Measurements from ENCODE around the gene SULT1A1. TPM values are rescaled to one million over a fixed set of nuclear protein-coding genes. Genes with fewer than 3 reads are reported as not detected.

The SULT1A1 gene
- total RNA-seq, 1 experiment from 2014 or later, result 122 TPM

- H3K36me3 ChIP-seq (ENCODE audit: insufficient read depth, low read length), result peaks cover 3% of the 10 kb centered on the region; the same call in 1 of the 2 replicates
- H3K4me3 ChIP-seq (ENCODE audit: low read length), result no peak overlapping the region
- H4K20me1 ChIP-seq (ENCODE audit: insufficient read depth, low read depth, low read length), result no peaks in the 10 kb centered on the region
- DNase-seq, result no peak
- no peak overlapping the region for H3K9ac ChIP-seq (ENCODE audit: low read length)
- H3K4me1 ChIP-seq (ENCODE audit: low read length), result no peaks in the 10 kb centered on the region
- peaks cover 72% of the 10 kb centered on the region for H3K79me2 ChIP-seq (ENCODE audit: low read length)
- H3K27ac ChIP-seq (ENCODE audit: low read length), result no peak overlapping the region
- no peaks in the 10 kb centered on the region for H3K9me2 ChIP-seq (replicated peaks; ENCODE audit: insufficient read depth, low read length)
- no peaks in the 10 kb centered on the region for H3K9me3 ChIP-seq (ENCODE audit: low read length)
- no peak overlapping the region for H3K4me2 ChIP-seq (ENCODE audit: low read depth, low read length, poor library complexity, severe bottlenecking)
- H3K27me3 ChIP-seq (ENCODE audit: low read length), result no peaks in the 10 kb centered on the region
- no peak overlapping the region for H2AFZ ChIP-seq (ENCODE audit: low read length)
Observed at GRCh38 chr16:28575446-28576109, 34.3 kb downstream of the SULT1A1 start.

DNA sequence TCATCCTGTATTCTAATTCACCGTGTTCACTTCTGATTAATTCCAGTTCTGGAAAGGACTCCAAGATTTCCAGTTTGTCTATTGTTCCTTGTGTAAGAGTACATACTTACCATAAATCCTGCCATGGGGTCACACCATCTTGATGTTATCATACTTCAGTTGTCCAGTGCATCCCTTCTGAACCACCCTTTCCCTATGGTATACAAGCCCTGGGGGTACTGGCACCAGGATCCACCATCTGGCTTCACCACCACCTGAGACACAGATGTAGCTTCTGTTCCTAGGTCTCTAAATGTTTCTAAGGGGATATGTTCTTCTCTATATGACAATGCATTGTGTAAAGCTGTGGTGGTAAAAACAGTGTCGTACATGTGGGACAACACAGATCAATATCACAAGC lies 34.9 kb downstream of the SULT1A1 start:
- Histone ChIP-seq H3K4me3 (ENCODE audit: low read length) (no peak overlapping the region), H3K4me1 (ENCODE audit: low read length) (no peaks in the 10 kb centered on the region), H3K27me3 (ENCODE audit: low read length) (no peaks in the 10 kb centered on the region), H3K9ac (ENCODE audit: low read length) (no peak overlapping the region), H3K27ac (ENCODE audit: low read length) (no peak overlapping the region), H3K9me3 (ENCODE audit: low read length) (no peaks in the 10 kb centered on the region), H2AFZ (ENCODE audit: low read length) (no peak overlapping the region), H3K79me2 (ENCODE audit: low read length) (peaks cover 76% of the 10 kb centered on the region), H3K9me2 (replicated peaks; ENCODE audit: insufficient read depth, low read length) (no peaks in the 10 kb centered on the region), H3K4me2 (ENCODE audit: low read depth, low read length, poor library complexity, severe bottlenecking) (no peak overlapping the region), H4K20me1 (ENCODE audit: insufficient read depth, low read depth, low read length) (no peaks in the 10 kb centered on the region), H3K36me3 (ENCODE audit: insufficient read depth, low read length) (peaks cover 3% of the 10 kb centered on the region; the same call in 1 of the 2 replicates)
- no peak for DNase-seq

GRCh38 chr16:28573738-28574718 lies 35.8 kb downstream of the SULT1A1 start:
- Histone ChIP-seq H3K4me1 (ENCODE audit: low read length) (peaks cover 2% of the 10 kb centered on the region; the same call in 1 of the 2 replicates), H3K27me3 (ENCODE audit: low read length) (no peaks in the 10 kb centered on the region), H3K27ac (ENCODE audit: low read length) (no peak overlapping the region), H3K9me2 (replicated peaks; ENCODE audit: insufficient read depth, low read length) (no peaks in the 10 kb centered on the region), H3K9me3 (ENCODE audit: low read length) (no peaks in the 10 kb centered on the region), H4K20me1 (ENCODE audit: insufficient read depth, low read depth, low read length) (no peaks in the 10 kb centered on the region), H3K36me3 (ENCODE audit: insufficient read depth, low read length) (peaks cover 3% of the 10 kb centered on the region; the same call in 1 of the 2 replicates), H3K79me2 (ENCODE audit: low read length) (peaks cover 85% of the 10 kb centered on the region), H3K9ac (ENCODE audit: low read length) (no peak overlapping the region), H3K4me2 (ENCODE audit: low read depth, low read length, poor library complexity, severe bottlenecking) (no peak overlapping the region), H2AFZ (ENCODE audit: low read length) (no peak overlapping the region), H3K4me3 (ENCODE audit: low read length) (no peak overlapping the region)
- no peak for DNase-seq

GRCh38 chr16:28572696-28573510 lies 36.9 kb downstream of the SULT1A1 start:
- Histone ChIP-seq H3K79me2 (ENCODE audit: low read length) (peaks cover 88% of the 10 kb centered on the region), H3K4me3 (ENCODE audit: low read length) (no peak overlapping the region), H3K36me3 (ENCODE audit: insufficient read depth, low read length) (peaks cover 3% of the 10 kb centered on the region; the same call in 1 of the 2 replicates), H3K4me1 (ENCODE audit: low read length) (peaks cover 2% of the 10 kb centered on the region; the same call in 1 of the 2 replicates), H3K9me2 (replicated peaks; ENCODE audit: insufficient read depth, low read length) (no peaks in the 10 kb centered on the region), H2AFZ (ENCODE audit: low read length) (no peak overlapping the region), H4K20me1 (ENCODE audit: insufficient read depth, low read depth, low read length) (no peaks in the 10 kb centered on the region), H3K27me3 (ENCODE audit: low read length) (no peaks in the 10 kb centered on the region), H3K9ac (ENCODE audit: low read length) (no peak overlapping the region), H3K9me3 (ENCODE audit: low read length) (no peaks in the 10 kb centered on the region), H3K4me2 (ENCODE audit: low read depth, low read length, poor library complexity, severe bottlenecking) (no peak overlapping the region), H3K27ac (ENCODE audit: low read length) (no peak overlapping the region)
- DNase-seq, result no peak

- no peak overlapping the region for H3K9ac ChIP-seq (ENCODE audit: low read length)
- no peak for DNase-seq
- no peak overlapping the region for H2AFZ ChIP-seq (ENCODE audit: low read length)
- no peak overlapping the region for H3K4me2 ChIP-seq (ENCODE audit: low read depth, low read length, poor library complexity, severe bottlenecking)
- H4K20me1 ChIP-seq (ENCODE audit: insufficient read depth, low read depth, low read length), result no peaks in the 10 kb centered on the region
- peaks cover 3% of the 10 kb centered on the region; the same call in 1 of the 2 replicates for H3K9me3 ChIP-seq (ENCODE audit: low read length)
- no peak overlapping the region for H3K4me3 ChIP-seq (ENCODE audit: low read length)
- H3K79me2 ChIP-seq (ENCODE audit: low read length), result peaks cover 85% of the 10 kb centered on the region
- H3K4me1 ChIP-seq (ENCODE audit: low read length), result peaks cover 2% of the 10 kb centered on the region; the same call in 1 of the 2 replicates
- peaks cover 4% of the 10 kb centered on the region; the same call in 1 of the 2 replicates for H3K36me3 ChIP-seq (ENCODE audit: insufficient read depth, low read length)
- no peak overlapping the region for H3K27ac ChIP-seq (ENCODE audit: low read length)
- no peaks in the 10 kb centered on the region for H3K9me2 ChIP-seq (replicated peaks; ENCODE audit: insufficient read depth, low read length)
- H3K27me3 ChIP-seq (ENCODE audit: low read length), result no peaks in the 10 kb centered on the region
Observed at GRCh38 chr16:28569968-28570752, 39.7 kb downstream of the SULT1A1 start.

DNA sequence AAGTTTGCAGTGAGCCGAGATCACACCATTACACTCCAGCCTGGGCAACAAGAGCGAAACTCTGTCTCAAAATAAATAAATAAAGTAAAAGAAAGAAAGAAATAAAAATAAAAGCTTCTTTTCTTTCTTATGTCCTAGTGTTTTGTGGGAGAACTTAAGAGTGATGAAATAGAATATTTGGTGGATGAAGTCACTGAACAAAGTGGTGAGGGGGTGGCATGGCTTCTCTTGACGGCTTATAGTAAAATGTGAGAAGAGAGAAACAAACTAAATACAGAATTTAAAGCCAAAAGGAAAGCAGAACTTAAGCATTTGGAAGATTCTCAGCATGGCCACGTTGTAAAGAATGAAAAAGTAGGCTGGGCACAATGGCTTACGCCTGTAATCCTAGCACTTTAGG lies 40.8 kb downstream of the SULT1A1 start:
- no peak for DNase-seq
- Histone ChIP-seq H3K9ac (ENCODE audit: low read length) (no peak overlapping the region), H3K9me3 (ENCODE audit: low read length) (peaks cover 3% of the 10 kb centered on the region; the same call in 1 of the 2 replicates), H3K4me3 (ENCODE audit: low read length) (no peak overlapping the region), H3K27me3 (ENCODE audit: low read length) (no peaks in the 10 kb centered on the region), H3K79me2 (ENCODE audit: low read length) (peaks cover 82% of the 10 kb centered on the region), H3K4me1 (ENCODE audit: low read length) (peaks cover 2% of the 10 kb centered on the region; the same call in 1 of the 2 replicates), H3K9me2 (replicated peaks; ENCODE audit: insufficient read depth, low read length) (no peaks in the 10 kb centered on the region), H3K36me3 (ENCODE audit: insufficient read depth, low read length) (peaks cover 10% of the 10 kb centered on the region; the same call in 1 of the 2 replicates), H2AFZ (ENCODE audit: low read length) (no peak overlapping the region), H3K4me2 (ENCODE audit: low read depth, low read length, poor library complexity, severe bottlenecking) (no peak overlapping the region), H4K20me1 (ENCODE audit: insufficient read depth, low read depth, low read length) (no peaks in the 10 kb centered on the region), H3K27ac (ENCODE audit: low read length) (no peak overlapping the region)

DNA sequence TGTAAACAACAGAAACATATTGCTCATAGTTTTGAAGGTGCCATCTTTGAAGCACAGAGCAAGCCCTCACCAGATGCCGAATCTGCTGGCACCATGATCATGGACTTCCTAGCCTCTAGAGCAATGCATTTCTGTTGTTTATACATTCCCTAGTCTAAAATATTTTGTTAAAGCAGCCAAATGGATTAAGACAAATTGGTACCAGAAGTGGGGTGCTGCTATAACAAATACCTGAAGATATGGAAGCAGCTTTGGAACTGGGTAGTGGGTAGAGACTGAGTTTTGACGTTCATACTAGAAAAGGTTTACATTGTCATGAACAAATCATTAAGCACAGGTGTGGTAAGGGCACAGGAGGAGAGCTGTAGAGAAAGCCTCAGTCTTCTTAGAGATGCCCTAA lies 42.6 kb downstream of the SULT1A1 start:
- Histone ChIP-seq H3K27ac (ENCODE audit: low read length) (no peak overlapping the region), H4K20me1 (ENCODE audit: insufficient read depth, low read depth, low read length) (no peaks in the 10 kb centered on the region), H3K4me1 (ENCODE audit: low read length) (peaks cover 2% of the 10 kb centered on the region; the same call in 1 of the 2 replicates), H3K4me2 (ENCODE audit: low read depth, low read length, poor library complexity, severe bottlenecking) (no peak overlapping the region), H3K27me3 (ENCODE audit: low read length) (no peaks in the 10 kb centered on the region), H3K79me2 (ENCODE audit: low read length) (peaks cover 79% of the 10 kb centered on the region), H3K9ac (ENCODE audit: low read length) (no peak overlapping the region), H3K4me3 (ENCODE audit: low read length) (no peak overlapping the region), H2AFZ (ENCODE audit: low read length) (no peak overlapping the region), H3K36me3 (ENCODE audit: insufficient read depth, low read length) (peaks cover 14% of the 10 kb centered on the region; the same call in 1 of the 2 replicates), H3K9me2 (replicated peaks; ENCODE audit: insufficient read depth, low read length) (no peaks in the 10 kb centered on the region), H3K9me3 (ENCODE audit: low read length) (peaks cover 3% of the 10 kb centered on the region; the same call in 1 of the 2 replicates)
- no peak for DNase-seq
